ENCODE data around the gene ACTR2.

The ACTR2 gene

GRCh38 chr2:65277118-65277517, 49.5 kb downstream of the ACTR2 start:
- Histone ChIP-seq H3K27ac (no peak overlapping the region), H3K36me3 (ENCODE audit: control insufficient read depth, insufficient read depth, low read length) (no peaks in the 10 kb centered on the region), H2AFZ (no peak overlapping the region), H3K27me3 (ENCODE audit: control insufficient read depth, insufficient read depth, low read length) (no peaks in the 10 kb centered on the region), H3K79me2 (no peaks in the 10 kb centered on the region), H3K9ac (no peak overlapping the region), H3K4me3 (ENCODE audit: low read depth, low read length) (no peak overlapping the region), H3K9me3 (ENCODE audit: control insufficient read depth, low read length) (no peaks in the 10 kb centered on the region), H3K4me1 (no peaks in the 10 kb centered on the region), H3K4me2 (ENCODE audit: low read length) (no peak overlapping the region)
- no peak for TF ChIP-seq CTCF (IDR thresholded peaks at IDR 0.05)

GRCh38 chr2:65277791-65278483, 50.3 kb downstream of the ACTR2 start:
- Histone ChIP-seq H3K79me2 (no peaks in the 10 kb centered on the region), H3K4me2 (ENCODE audit: low read length) (no peak overlapping the region), H3K4me1 (no peaks in the 10 kb centered on the region), H3K4me3 (ENCODE audit: low read depth, low read length) (no peak overlapping the region), H2AFZ (no peak overlapping the region), H3K27ac (no peak overlapping the region), H3K9me3 (ENCODE audit: control insufficient read depth, low read length) (no peaks in the 10 kb centered on the region), H3K27me3 (ENCODE audit: control insufficient read depth, insufficient read depth, low read length) (no peaks in the 10 kb centered on the region), H3K9ac (no peak overlapping the region), H3K36me3 (ENCODE audit: control insufficient read depth, insufficient read depth, low read length) (no peaks in the 10 kb centered on the region)
- no peak for TF ChIP-seq CTCF (IDR thresholded peaks at IDR 0.05)

GRCh38 chr2:65278531-65278981, 50.9 kb downstream of the ACTR2 start:
- TF ChIP-seq CTCF (IDR thresholded peaks at IDR 0.05), result no peak
- no peak overlapping the region for H2AFZ ChIP-seq
- H3K9me3 ChIP-seq (ENCODE audit: control insufficient read depth, low read length), result no peaks in the 10 kb centered on the region
- H3K79me2 ChIP-seq, result no peaks in the 10 kb centered on the region
- H3K27me3 ChIP-seq (ENCODE audit: control insufficient read depth, insufficient read depth, low read length), result no peaks in the 10 kb centered on the region
- H3K9ac ChIP-seq, result no peak overlapping the region
- H3K4me3 ChIP-seq (ENCODE audit: low read depth, low read length), result no peak overlapping the region
- H3K36me3 ChIP-seq (ENCODE audit: control insufficient read depth, insufficient read depth, low read length), result no peaks in the 10 kb centered on the region
- no peak overlapping the region for H3K4me2 ChIP-seq (ENCODE audit: low read length)
- H3K27ac ChIP-seq, result no peak overlapping the region
- H3K4me1 ChIP-seq, result no peaks in the 10 kb centered on the region

GRCh38 chr2:65279756-65280155, 52.1 kb downstream of the ACTR2 start:
- Histone ChIP-seq H3K9me3 (ENCODE audit: control insufficient read depth, low read length) (no peaks in the 10 kb centered on the region), H3K36me3 (ENCODE audit: control insufficient read depth, insufficient read depth, low read length) (no peaks in the 10 kb centered on the region), H3K4me2 (ENCODE audit: low read length) (no peak overlapping the region), H3K79me2 (no peaks in the 10 kb centered on the region), H3K4me1 (no peaks in the 10 kb centered on the region), H3K9ac (no peak overlapping the region), H3K27ac (no peak overlapping the region), H3K4me3 (ENCODE audit: low read depth, low read length) (no peak overlapping the region), H3K27me3 (ENCODE audit: control insufficient read depth, insufficient read depth, low read length) (no peaks in the 10 kb centered on the region), H2AFZ (no peak overlapping the region)
- no peak for TF ChIP-seq CTCF (IDR thresholded peaks at IDR 0.05)
